MM.1S (cell line): ENCODE measurements around the gene PRR14.

ENCODE experiments used
- DNase-seq: peaks from one replicate; pipeline ENCODE4 v3.0.0-alpha.2; 2015
- H2AFZ ChIP-seq: fragments of 300-600 bp; sonication (generic); 2 replicates; pipeline ENCODE4 v1.6.0; 2016; ENCODE audit warnings: antibody characterized with exemption, low read length
- H3F3A ChIP-seq: fragments of 300-600 bp; sonication (generic); 2 replicates; pipeline ENCODE4 v1.6.1; 2016; ENCODE audit warnings: mild to moderate bottlenecking, antibody characterized with exemption, low read length, moderate library complexity, mixed read lengths; ENCODE audit not compliant: insufficient read depth
- H3K27ac ChIP-seq: fragments of 300-600 bp; sonication (generic); 2 replicates; pipeline ENCODE4 v1.5.1; 2016; ENCODE audit warnings: mild to moderate bottlenecking, low read length
- H3K27me3 ChIP-seq: fragments of 300-600 bp; sonication (generic); replicated peaks from 2 replicates; pipeline ENCODE4 v1.6.0; 2016; ENCODE audit warnings: low read length; ENCODE audit not compliant: insufficient read depth
- H3K36me3 ChIP-seq: fragments of 300-600 bp; sonication (generic); replicated peaks from 2 replicates; pipeline ENCODE4 v1.6.1; 2016; ENCODE audit warnings: mild to moderate bottlenecking, low read length, mixed read lengths; ENCODE audit not compliant: insufficient read depth
- H3K4me1 ChIP-seq: fragments of 300-600 bp; sonication (generic); 2 replicates; pipeline ENCODE4 v1.6.1; 2016; ENCODE audit warnings: low read length, mixed read lengths
- H3K4me2 ChIP-seq: fragments of 300-600 bp; sonication (generic); 2 replicates; pipeline ENCODE4 v1.6.0; 2016; ENCODE audit warnings: low read depth, low read length
- H3K4me3 ChIP-seq: fragments of 300-600 bp; sonication (generic); 2 replicates; pipeline ENCODE4 v1.5.1; 2016; ENCODE audit warnings: low read length, mixed read lengths
- H3K79me2 ChIP-seq: fragments of 300-600 bp; sonication (generic); 2 replicates; pipeline ENCODE4 v1.6.1; 2016; ENCODE audit warnings: mixed run types, low read length, mixed read lengths
- H3K9ac ChIP-seq: fragments of 300-600 bp; sonication (generic); 2 replicates; pipeline ENCODE4 v1.6.1; 2016; ENCODE audit warnings: low read length, mixed read lengths
- H3K9me2 ChIP-seq: fragments of 300-600 bp; sonication (generic); replicated peaks from 2 replicates; pipeline ENCODE4 v1.6.1; 2016; ENCODE audit warnings: mild to moderate bottlenecking, low read length, mixed read lengths; ENCODE audit not compliant: insufficient read depth
- H3K9me3 ChIP-seq: fragments of 300-600 bp; sonication (generic); replicated peaks from 2 replicates; pipeline ENCODE4 v1.6.1; 2016; ENCODE audit warnings: mild to moderate bottlenecking, low read length, mixed read lengths; ENCODE audit not compliant: insufficient read depth
- H4K20me1 ChIP-seq: fragments of 300-600 bp; sonication (generic); 2 replicates; pipeline ENCODE4 v1.6.1; 2016; ENCODE audit warnings: mild to moderate bottlenecking, low read length, moderate library complexity, mixed read lengths; ENCODE audit not compliant: insufficient read depth
- EZH2 ChIP-seq: fragments of 300-600 bp; sonication (generic); optimal IDR thresholded peaks from 2 replicates; pipeline ENCODE3; 2017; ENCODE audit warnings: low read depth, mild to moderate bottlenecking, antibody characterized with exemption, low read length, mixed read lengths
- EZH2phosphoT487 ChIP-seq: fragments of 300-600 bp; sonication (generic); IDR thresholded peaks from 2 replicates; pipeline ENCODE4 v1.6.1; 2018; ENCODE audit warnings: antibody characterized with exemption, low read length
- TF ChIP-seq, protein P1 (sequence below): fragments of 300-600 bp; sonication (generic); IDR thresholded peaks from 2 replicates; pipeline ENCODE4 v1.5.1; 2016; ENCODE audit warnings: antibody characterized with exemption, low read length, mixed read lengths

Gene PRR14

GRCh38 chr16:30620169-30620568, 30.6 kb upstream of the PRR14 start:
- no peak for DNase-seq
- Histone ChIP-seq H3K9ac (no peak overlapping the region), H3K4me2 (no peak overlapping the region), H2AFZ (no peak overlapping the region), H3K36me3 (no peaks in the 10 kb centered on the region), H3K4me3 (no peak overlapping the region), H3K4me1 (no peaks in the 10 kb centered on the region), H3K27me3 (no peaks in the 10 kb centered on the region), H3K9me3 (no peaks in the 10 kb centered on the region), H3K27ac (no peak overlapping the region), H3F3A (no peaks in the 10 kb centered on the region), H3K9me2 (no peaks in the 10 kb centered on the region), H4K20me1 (no peaks in the 10 kb centered on the region), H3K79me2 (no peaks in the 10 kb centered on the region)
- TF ChIP-seq EZH2phosphoT487: no peak
- TF ChIP-seq EZH2: no peak
- TF ChIP-seq, protein P1, sequence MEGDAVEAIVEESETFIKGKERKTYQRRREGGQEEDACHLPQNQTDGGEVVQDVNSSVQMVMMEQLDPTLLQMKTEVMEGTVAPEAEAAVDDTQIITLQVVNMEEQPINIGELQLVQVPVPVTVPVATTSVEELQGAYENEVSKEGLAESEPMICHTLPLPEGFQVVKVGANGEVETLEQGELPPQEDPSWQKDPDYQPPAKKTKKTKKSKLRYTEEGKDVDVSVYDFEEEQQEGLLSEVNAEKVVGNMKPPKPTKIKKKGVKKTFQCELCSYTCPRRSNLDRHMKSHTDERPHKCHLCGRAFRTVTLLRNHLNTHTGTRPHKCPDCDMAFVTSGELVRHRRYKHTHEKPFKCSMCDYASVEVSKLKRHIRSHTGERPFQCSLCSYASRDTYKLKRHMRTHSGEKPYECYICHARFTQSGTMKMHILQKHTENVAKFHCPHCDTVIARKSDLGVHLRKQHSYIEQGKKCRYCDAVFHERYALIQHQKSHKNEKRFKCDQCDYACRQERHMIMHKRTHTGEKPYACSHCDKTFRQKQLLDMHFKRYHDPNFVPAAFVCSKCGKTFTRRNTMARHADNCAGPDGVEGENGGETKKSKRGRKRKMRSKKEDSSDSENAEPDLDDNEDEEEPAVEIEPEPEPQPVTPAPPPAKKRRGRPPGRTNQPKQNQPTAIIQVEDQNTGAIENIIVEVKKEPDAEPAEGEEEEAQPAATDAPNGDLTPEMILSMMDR: no peak

- Histone ChIP-seq H3K79me2 (no peaks in the 10 kb centered on the region), H3K4me3 (no peak overlapping the region), H3K9me3 (no peaks in the 10 kb centered on the region), H3K4me2 (no peak overlapping the region), H2AFZ (no peak overlapping the region), H3K9ac (no peak overlapping the region), H3F3A (no peaks in the 10 kb centered on the region), H3K9me2 (no peaks in the 10 kb centered on the region), H3K27ac (no peak overlapping the region), H3K27me3 (no peaks in the 10 kb centered on the region), H3K4me1 (no peaks in the 10 kb centered on the region), H3K36me3 (no peaks in the 10 kb centered on the region), H4K20me1 (no peaks in the 10 kb centered on the region)
- DNase-seq: no peak
- TF ChIP-seq, protein P1: no peak
- TF ChIP-seq EZH2phosphoT487 (no peak), EZH2 (no peak)
These were observed 29.0 kb upstream of the PRR14 start for GRCh38 chr16:30621765-30622164.

- Histone ChIP-seq H3K36me3 (no peaks in the 10 kb centered on the region), H3F3A (no peaks in the 10 kb centered on the region), H3K27ac (no peak overlapping the region), H3K4me2 (no peak overlapping the region), H3K9ac (no peak overlapping the region), H3K9me3 (no peaks in the 10 kb centered on the region), H3K4me1 (no peaks in the 10 kb centered on the region), H2AFZ (no peak overlapping the region), H4K20me1 (no peaks in the 10 kb centered on the region), H3K4me3 (no peak overlapping the region), H3K27me3 (no peaks in the 10 kb centered on the region), H3K9me2 (no peaks in the 10 kb centered on the region), H3K79me2 (no peaks in the 10 kb centered on the region)
- TF ChIP-seq, protein P1: no peak
- no peak for TF ChIP-seq EZH2
- TF ChIP-seq EZH2phosphoT487: no peak
- DNase-seq: no peak
These were observed 28.2 kb upstream of the PRR14 start for GRCh38 chr16:30622455-30623032.
